ENCODE results near the gene DNAJC3. TPM values are rescaled to one million over a fixed set of nuclear protein-coding genes. Genes with fewer than 3 reads are reported as not detected.
"Not testable (repeated sequence)": the region's sequence is repeated elsewhere in the genome, so short reads cannot be mapped to it uniquely, and the experiment has no call there.

DNAJC3 gene
- polyA plus RNA-seq, 6 donors from 2014 or later = 8.3 to 16.4 (median 13.3) TPM

DNA sequence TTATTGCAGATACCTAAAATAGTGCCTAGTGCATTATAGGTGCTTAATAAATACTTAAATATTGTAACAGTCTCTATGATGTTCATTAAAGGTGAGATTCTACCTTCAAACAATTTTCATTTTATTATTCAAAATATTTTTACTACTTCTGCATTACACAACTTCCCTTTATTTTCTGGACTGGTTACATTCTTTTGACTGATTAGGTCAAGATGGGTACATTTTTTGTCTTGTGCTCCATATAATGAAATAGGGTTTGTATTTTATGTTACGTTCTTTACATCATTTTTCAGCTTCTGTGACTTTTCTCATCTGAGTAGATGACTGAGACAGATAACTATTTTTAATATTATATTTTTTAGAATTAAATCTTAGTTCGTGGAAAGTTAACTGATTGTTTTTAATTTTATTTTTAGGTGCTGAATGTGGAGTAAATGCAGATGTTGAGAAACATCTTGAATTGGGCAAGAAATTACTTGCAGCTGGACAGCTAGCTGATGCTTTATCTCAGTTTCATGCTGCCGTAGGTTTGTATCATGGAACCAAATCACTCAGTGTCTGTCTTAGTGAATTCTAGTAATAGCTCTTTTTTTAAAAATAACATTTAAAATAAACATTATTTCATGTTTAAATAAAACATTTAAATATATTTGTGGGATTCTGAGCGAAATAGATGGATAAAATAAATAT is 32.0 kb downstream of the DNAJC3 start:
- Mint-ChIP-seq H3K4me3 (peak overlapping the region in 2 of 8 donors; percentile 20 to 54), H3K27me3 (no peaks in the 10 kb centered on the region), H3K9me3 (peaks cover 0 to 2% (median 0%) of the 10 kb centered on the region in 7 donors), H3K36me3 (peaks cover 9 to 12% of the 10 kb centered on the region in 2 donors), H3K4me1 (peaks cover 38 to 46% (median 43%) of the 10 kb centered on the region in 3 donors), H3K27ac (peak overlapping the region in 3 of 6 donors; percentile 18 to 43 (median 24))
- DNase-seq = no peak
- ATAC-seq (ENCODE audit: low read depth in 2 of 2) = no peak

DNA sequence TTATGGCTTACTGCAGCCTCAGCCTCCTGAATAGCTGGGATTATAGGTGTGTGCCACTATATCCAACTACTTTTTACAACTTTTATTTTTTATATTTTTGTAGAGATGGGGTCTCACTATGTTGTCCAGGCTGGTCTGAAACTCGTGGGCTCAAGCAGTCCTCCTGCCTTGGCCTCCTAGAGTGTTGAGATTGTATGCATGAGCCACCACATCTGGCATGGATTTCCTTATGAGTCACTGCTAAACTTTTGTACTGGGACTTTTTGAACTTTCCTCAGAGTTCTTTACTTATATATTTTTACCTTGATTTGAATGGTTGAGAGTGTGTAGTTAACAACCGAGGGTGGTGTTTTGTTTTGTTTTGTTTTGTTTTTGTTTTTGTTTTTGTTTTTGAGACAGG is 33.4 kb downstream of the DNAJC3 start:
- H3K4me3 Mint-ChIP-seq = no peak overlapping the region
- peaks cover 9 to 12% of the 10 kb centered on the region in 2 donors for H3K36me3 Mint-ChIP-seq
- ATAC-seq (ENCODE audit: low read depth in 2 of 2) = no peak
- H3K27ac Mint-ChIP-seq = peak overlapping the region in 3 of 6 donors; percentile 47 to 76 (median 52)
- no peaks in the 10 kb centered on the region for H3K27me3 Mint-ChIP-seq
- H3K9me3 Mint-ChIP-seq = peaks cover 0 to 2% (median 0%) of the 10 kb centered on the region in 7 donors
- peaks cover 32 to 43% (median 40%) of the 10 kb centered on the region in 3 donors for H3K4me1 Mint-ChIP-seq
- no peak for DNase-seq

DNA sequence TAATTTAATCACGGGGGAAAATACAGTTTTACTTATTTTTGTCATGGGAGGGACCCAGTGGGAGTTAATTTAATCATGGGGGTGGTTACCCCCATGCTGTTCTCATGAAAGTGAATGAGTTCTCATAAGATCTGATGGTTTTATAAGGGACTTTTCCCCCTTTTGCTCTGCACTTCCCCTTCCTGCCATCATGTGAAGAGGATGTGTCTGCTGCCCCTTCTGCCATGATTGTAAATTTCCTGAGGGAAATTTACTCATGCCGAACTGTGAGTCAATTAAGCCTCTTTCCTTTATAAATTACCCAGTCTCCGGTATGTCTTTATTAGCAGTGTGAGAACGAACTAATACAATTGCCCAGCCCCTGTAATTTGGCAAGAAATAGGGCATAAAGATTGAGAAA is 35.9 kb downstream of the DNAJC3 start:
- not testable (repeated sequence) for H3K27me3 Mint-ChIP-seq; ATAC-seq (ENCODE audit: low read depth in 2 of 2); H3K9me3 Mint-ChIP-seq; H3K27ac Mint-ChIP-seq; H3K4me3 Mint-ChIP-seq; DNase-seq
- peaks cover 9 to 22% of the 10 kb centered on the region in 2 donors for H3K36me3 Mint-ChIP-seq
- H3K4me1 Mint-ChIP-seq = peaks cover 17 to 23% (median 18%) of the 10 kb centered on the region in 3 donors

DNA sequence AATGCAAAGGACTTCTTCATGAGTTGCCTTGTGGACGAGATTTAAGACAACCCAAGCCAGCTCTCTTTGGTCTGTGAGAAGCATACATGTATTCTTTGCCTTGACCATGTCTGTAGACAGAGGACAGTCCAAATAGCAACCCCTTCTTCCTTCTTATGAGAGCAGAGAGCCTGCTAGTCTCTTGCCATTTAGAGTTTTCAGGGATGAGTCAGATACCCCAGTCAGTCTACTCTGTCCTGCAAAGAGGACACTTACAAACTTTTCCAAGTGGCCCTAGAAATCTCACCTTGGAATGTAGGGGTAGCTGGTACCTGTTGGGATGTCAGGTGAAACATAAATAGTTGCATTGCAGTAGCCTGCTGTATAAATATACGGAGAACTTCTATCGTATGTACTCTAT is 36.7 kb downstream of the DNAJC3 start:
- H3K27ac Mint-ChIP-seq = no peak overlapping the region
- ATAC-seq (ENCODE audit: low read depth in 2 of 2) = no peak
- H3K9me3 Mint-ChIP-seq = peaks cover 0 to 4% (median 0%) of the 10 kb centered on the region in 7 donors
- H3K4me1 Mint-ChIP-seq = peaks cover 9 to 16% (median 10%) of the 10 kb centered on the region in 3 donors
- no peak for DNase-seq
- H3K4me3 Mint-ChIP-seq = no peak overlapping the region
- peaks cover 13 to 27% of the 10 kb centered on the region in 2 donors for H3K36me3 Mint-ChIP-seq
- no peaks in the 10 kb centered on the region for H3K27me3 Mint-ChIP-seq

DNA sequence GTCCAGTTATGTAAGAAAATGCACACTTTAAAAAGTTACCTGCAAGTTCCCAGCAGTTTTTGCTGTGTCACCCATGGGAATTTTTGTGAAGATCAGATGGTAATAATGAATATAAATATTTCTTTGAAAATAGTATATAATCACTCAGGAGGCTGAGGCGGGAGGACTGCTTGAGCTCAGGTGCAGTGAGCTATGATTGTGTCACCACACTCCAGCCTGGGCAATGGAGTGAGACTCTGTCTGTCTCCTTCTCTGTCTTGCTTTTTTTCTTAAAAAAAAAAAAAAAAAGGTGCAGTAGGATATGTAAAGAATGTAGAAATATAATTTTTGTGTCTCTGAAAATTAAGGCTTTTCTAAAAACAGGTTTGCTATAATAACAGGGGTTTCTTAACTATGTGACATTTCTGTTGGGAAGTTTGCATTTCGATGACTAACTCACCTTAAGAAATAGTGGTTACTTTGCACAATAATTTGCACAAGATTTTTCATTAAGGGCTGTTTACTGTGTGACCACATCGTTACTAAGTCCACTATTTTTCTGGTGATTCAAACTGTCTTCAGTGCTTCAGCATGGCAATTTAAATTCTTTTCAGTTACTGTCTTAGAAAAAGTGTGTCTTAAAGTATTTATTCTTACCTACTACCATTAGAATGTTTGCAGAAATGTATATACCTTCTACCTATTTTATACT is 37.3 kb downstream of the DNAJC3 start:
- Mint-ChIP-seq H3K27me3 (no peaks in the 10 kb centered on the region), H3K27ac (no peak overlapping the region), H3K4me1 (peaks cover 6 to 17% (median 7%) of the 10 kb centered on the region in 3 donors), H3K4me3 (no peak overlapping the region), H3K9me3 (peaks cover 0 to 4% (median 0%) of the 10 kb centered on the region in 7 donors), H3K36me3 (peaks cover 16 to 33% of the 10 kb centered on the region in 2 donors)
- DNase-seq (no peak), ATAC-seq (ENCODE audit: low read depth in 2 of 2) (no peak)

DNA sequence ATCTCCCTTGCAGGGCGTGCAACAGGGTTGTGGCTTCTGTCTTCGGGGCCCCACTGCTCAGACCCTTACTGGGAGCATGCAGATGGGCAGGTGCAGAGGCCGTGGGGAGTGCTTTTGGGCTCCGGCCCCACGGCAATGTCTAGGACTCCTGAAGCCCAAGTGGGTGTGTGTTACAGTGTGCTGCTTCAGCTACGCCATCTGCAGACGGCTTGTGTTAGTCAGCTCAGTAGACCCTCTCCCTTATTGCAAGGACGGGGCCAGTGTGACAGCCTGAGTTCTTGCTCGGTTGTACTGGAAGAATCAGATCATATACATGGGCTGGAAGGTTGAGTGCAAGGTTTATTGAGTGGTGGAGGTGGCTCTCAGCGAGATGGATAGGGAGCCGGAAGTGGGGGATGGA is 39.3 kb downstream of the DNAJC3 start:
- no peak for ATAC-seq (ENCODE audit: low read depth in 2 of 2)
- Mint-ChIP-seq H3K4me1 (peaks cover 0 to 5% (median 0%) of the 10 kb centered on the region in 3 donors), H3K27me3 (no peaks in the 10 kb centered on the region), H3K36me3 (peaks cover 16 to 33% of the 10 kb centered on the region in 2 donors), H3K27ac (no peak overlapping the region), H3K9me3 (peaks cover 0 to 4% (median 0%) of the 10 kb centered on the region in 7 donors), H3K4me3 (no peak overlapping the region)
- no peak for DNase-seq

DNA sequence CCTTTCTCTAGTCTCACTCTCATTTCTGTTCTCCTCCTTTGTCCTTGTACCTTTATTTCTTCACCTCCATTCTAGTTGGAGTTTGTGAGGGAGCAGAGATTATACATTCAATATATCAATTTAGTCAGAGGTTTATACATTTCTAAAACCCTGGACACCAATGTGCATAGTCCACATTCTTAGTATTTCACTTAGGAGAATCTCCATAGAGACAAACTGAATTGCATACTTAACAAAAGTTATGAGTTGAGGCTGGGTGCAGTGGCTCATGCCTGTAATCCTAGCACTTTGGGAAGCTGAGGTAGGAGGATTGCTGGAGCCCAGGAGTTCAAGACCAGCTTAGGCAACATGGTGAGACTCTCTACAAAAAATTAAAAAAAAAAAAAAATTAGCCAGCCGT is 45.3 kb downstream of the DNAJC3 start:
- Mint-ChIP-seq H3K4me3 (no peak overlapping the region), H3K4me1 (peaks cover 0 to 5% (median 4%) of the 10 kb centered on the region in 3 donors), H3K9me3 (peaks cover 0 to 6% (median 0%) of the 10 kb centered on the region in 7 donors), H3K36me3 (peaks cover 7 to 33% of the 10 kb centered on the region in 2 donors), H3K27me3 (no peaks in the 10 kb centered on the region), H3K27ac (peak overlapping the region in 1 of 6 donors; percentile 12)
- no peak for ATAC-seq (ENCODE audit: low read depth in 2 of 2)
- DNase-seq = no peak

DNA sequence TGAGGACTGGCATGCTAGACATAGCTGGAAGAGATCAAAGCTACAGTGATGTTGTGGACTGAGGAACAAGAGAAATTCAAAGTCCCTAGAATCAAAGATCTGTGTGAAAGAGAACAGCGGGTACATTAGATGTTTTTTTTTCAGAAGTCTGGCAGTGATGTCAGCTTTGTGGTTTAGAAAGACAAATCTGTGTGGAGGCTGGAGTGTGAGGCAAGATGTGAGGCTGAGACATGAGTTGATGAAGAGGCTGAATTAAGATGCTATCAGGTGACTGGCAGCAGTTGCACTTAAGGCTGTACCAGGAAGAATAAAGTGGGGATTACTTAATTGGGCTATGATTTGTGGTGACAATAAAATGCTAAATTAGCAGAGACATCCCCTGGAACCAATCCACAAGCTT is 46.5 kb downstream of the DNAJC3 start:
- ATAC-seq (ENCODE audit: low read depth in 2 of 2) = no peak
- no peak overlapping the region for H3K4me3 Mint-ChIP-seq
- H3K27ac Mint-ChIP-seq = peak overlapping the region in 2 of 6 donors; percentile 12 to 57
- H3K36me3 Mint-ChIP-seq = peaks cover 7 to 34% of the 10 kb centered on the region in 2 donors
- peaks cover 0 to 3% (median 0%) of the 10 kb centered on the region in 7 donors for H3K9me3 Mint-ChIP-seq
- H3K4me1 Mint-ChIP-seq = peaks cover 0 to 5% (median 4%) of the 10 kb centered on the region in 3 donors
- no peak for DNase-seq
- no peaks in the 10 kb centered on the region for H3K27me3 Mint-ChIP-seq

DNA sequence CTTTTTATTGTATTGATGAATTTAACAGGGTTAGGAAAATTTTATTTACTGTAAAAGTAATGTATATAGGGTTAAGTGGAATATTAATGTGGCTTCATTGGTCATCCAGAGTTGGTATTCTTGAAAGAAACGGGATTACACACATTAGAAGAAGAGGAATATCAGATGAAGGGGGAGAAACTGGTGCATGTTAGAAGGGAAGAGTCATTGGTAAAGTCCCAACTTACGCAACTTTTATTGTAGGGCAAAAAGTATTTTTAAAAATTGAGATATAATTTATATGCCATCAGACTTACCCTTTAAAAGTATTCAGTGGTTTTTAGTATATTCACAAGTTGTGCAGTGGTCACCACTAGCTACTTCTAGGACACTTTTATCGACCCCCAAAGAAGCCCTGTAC is 47.3 kb downstream of the DNAJC3 start:
- Mint-ChIP-seq H3K27ac (peak overlapping the region in 1 of 6 donors; percentile 54), H3K9me3 (peaks cover 0 to 2% (median 0%) of the 10 kb centered on the region in 7 donors), H3K27me3 (no peaks in the 10 kb centered on the region), H3K4me1 (peaks cover 2 to 11% (median 6%) of the 10 kb centered on the region in 3 donors), H3K36me3 (peaks cover 9 to 27% of the 10 kb centered on the region in 2 donors), H3K4me3 (no peak overlapping the region)
- ATAC-seq (ENCODE audit: low read depth in 2 of 2) (no peak), DNase-seq (no peak)

DNA sequence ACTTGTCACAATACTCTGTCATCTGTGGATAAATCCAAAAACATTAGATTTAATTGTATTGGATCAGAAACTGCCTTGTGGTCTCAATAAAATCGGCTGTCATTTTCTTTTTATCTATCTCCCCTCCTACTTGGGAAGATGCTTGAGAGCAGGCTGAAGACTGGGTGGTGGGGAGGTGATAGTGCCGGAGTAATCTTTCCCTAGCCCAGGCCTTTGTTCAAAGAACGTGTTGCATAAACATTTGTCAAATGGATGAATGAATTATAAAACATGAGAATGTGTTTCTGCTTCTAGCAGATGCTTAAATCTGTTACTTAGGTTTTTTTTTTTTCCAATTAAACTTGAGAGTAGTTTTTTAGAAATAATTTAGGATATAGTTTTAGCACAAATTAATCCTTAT is 49.9 kb downstream of the DNAJC3 start:
- H3K36me3 Mint-ChIP-seq = peaks cover 35 to 45% of the 10 kb centered on the region in 2 donors
- no peak overlapping the region for H3K27ac Mint-ChIP-seq

DNA sequence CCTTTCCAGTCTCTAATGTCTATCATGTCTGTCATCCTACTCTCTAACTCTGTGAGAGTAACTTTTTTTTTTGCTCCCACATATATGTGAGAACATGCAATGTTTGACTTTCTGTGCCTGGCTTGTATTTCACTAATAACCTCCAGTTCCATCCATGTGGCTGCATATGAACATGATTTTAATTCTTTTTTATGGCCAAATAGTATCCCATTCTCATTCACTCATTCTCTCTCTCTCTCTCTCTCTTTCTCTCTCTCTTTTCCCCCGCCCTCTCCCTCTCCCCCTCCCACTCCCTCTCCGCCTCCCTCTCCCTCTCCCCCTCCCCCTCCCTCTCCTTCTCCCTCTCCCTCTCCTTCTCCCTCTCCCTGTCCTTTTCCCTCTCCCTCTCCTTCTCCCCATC is 52.0 kb downstream of the DNAJC3 start:
- Mint-ChIP-seq H3K27me3 (no peaks in the 10 kb centered on the region), H3K36me3 (peaks cover 54 to 56% of the 10 kb centered on the region in 2 donors), H3K9me3 (peaks cover 8 to 45% (median 40%) of the 10 kb centered on the region in 7 donors), H3K4me3 (no peak overlapping the region), H3K4me1 (peaks cover 9 to 22% (median 17%) of the 10 kb centered on the region in 3 donors), H3K27ac (peak overlapping the region in 3 of 6 donors; percentile 7 to 34 (median 9))
- no peak for ATAC-seq (ENCODE audit: low read depth in 2 of 2)
- no peak for DNase-seq

More for the DNA sequence above, 49.9 kb downstream of the DNAJC3 start:
- DNase-seq (no peak), ATAC-seq (ENCODE audit: low read depth in 2 of 2) (no peak)
- Mint-ChIP-seq H3K9me3 (peaks cover 4 to 24% (median 20%) of the 10 kb centered on the region in 7 donors), H3K4me1 (peaks cover 9 to 22% (median 17%) of the 10 kb centered on the region in 3 donors), H3K4me3 (no peak overlapping the region), H3K27me3 (no peaks in the 10 kb centered on the region)

DNA sequence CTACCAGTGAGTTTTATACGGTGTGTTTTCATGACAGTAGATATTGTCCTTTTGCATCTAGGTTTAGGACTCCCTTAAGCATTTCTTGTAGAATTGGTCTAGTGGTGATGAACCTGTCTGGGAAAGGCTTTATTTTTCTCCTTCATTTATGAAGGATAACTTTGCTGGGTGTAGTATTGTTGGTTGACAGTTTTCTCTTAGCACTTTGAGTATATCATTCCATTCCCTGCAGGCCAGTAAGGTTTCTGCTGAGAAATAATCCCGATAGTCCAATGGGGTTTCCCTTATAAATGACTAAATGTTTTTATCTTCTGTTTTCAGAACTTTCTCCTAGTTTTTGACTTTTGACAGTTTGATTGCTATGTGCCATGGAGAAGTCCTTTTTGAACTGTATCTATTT is 57.2 kb downstream of the DNAJC3 start:
- Mint-ChIP-seq H3K27ac (peak overlapping the region in 1 of 6 donors; percentile 66), H3K4me3 (peak overlapping the region in 1 of 8 donors; percentile 57), H3K4me1 (peaks cover 3 to 18% (median 15%) of the 10 kb centered on the region in 3 donors), H3K9me3 (peaks cover 9 to 55% (median 50%) of the 10 kb centered on the region in 7 donors), H3K36me3 (peaks cover 42 to 53% of the 10 kb centered on the region in 2 donors), H3K27me3 (no peaks in the 10 kb centered on the region)
- ATAC-seq (ENCODE audit: low read depth in 2 of 2) (no peak), DNase-seq (no peak)

DNA sequence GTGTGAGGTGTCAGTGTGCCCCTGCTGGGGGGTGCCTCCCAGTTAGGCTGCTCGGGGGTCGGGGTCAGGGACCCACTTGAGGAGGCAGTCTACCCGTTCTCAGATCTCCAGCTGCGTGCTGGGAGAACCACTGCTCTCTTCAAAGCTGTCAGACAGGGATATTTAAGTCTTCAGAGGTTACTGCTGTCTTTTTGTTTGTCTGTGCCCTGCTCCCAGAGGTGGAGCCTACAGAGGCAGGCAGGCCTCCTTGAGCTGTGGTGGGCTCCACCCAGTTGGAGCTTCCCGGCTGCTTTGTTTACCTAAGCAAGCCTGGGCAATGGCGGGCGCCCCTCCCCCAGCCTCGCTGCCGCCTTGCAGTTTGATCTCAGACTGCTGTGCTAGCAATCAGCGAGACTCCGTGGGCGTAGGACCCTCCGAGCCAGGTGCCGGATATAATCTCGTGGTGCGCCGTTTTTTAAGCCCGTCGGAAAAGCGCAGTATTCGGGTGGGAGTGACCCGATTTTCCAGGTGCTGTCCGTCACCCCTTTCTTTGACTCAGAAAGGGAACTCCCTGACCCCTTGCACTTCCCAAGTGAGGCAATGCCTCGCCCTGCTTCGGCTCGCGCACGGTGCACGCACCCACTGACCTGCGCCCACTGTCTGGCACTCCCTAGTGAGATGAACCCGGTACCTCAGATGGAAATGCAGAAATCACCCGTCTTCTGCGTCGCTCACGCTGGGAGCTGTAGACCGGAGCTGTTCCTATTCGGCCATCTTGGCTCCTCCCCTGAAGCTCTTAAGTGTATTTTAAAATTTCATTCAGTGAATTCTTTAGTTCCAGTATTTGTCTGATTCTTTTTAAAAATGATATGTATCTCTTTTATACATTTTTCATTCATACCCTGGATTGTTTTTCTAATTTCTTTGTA is 63.4 kb downstream of the DNAJC3 start:
- Mint-ChIP-seq H3K9me3 (peaks cover 0 to 19% (median 6%) of the 10 kb centered on the region in 7 donors), H3K4me3 (peak overlapping the region in 1 of 8 donors; percentile 12), H3K4me1 (peaks cover 22 to 23% (median 23%) of the 10 kb centered on the region in 3 donors), H3K36me3 (peaks cover 5 to 15% of the 10 kb centered on the region in 2 donors)
- not testable (repeated sequence) for H3K27ac Mint-ChIP-seq; H3K27me3 Mint-ChIP-seq; ATAC-seq (ENCODE audit: low read depth in 2 of 2); DNase-seq
